Activated naive CD4-positive, alpha-beta T cell treated with anti-CD3 and anti-CD28 coated beads, Interleukin-2, amount 10 ng/mL, durations not matched to agents 7 days and 5 days (primary cell): ENCODE measurements around the gene DCDC2C.

Source experiments
- CTCF ChIA-PET: fragments of 350-600 bp; sonication (Branson Sonifier 250); formaldehyde crosslinking; loops from one replicate; lab custom pipeline; 2021; ENCODE audit warnings: antibody characterized with exemption; lab: Charles Lee
- DNase-seq: peaks from one replicate; pipeline ENCODE4 v3.0.0-alpha.2; 2020
- H3K27ac Mint-ChIP-seq: one replicate; pipeline ENCODE4 v1.8.0; 2021; ENCODE audit warnings: mild to moderate bottlenecking, moderate library complexity, mixed read lengths
- H3K27me3 Mint-ChIP-seq: one replicate; pipeline ENCODE4 v1.8.0; 2021; ENCODE audit warnings: mild to moderate bottlenecking, mixed read lengths
- H3K36me3 Mint-ChIP-seq: one replicate; pipeline ENCODE4 v1.8.0; 2021; ENCODE audit warnings: mixed read lengths
- H3K4me1 Mint-ChIP-seq: one replicate; pipeline ENCODE4 v1.8.0; 2021; ENCODE audit warnings: mixed read lengths
- H3K4me3 Mint-ChIP-seq: one replicate; pipeline ENCODE4 v1.8.0; 2021; ENCODE audit warnings: mild to moderate bottlenecking, moderate library complexity, mixed read lengths
- H3K9me3 Mint-ChIP-seq: one replicate; pipeline ENCODE4 v1.8.0; 2021; ENCODE audit warnings: mixed read lengths

DCDC2C gene

DNA sequence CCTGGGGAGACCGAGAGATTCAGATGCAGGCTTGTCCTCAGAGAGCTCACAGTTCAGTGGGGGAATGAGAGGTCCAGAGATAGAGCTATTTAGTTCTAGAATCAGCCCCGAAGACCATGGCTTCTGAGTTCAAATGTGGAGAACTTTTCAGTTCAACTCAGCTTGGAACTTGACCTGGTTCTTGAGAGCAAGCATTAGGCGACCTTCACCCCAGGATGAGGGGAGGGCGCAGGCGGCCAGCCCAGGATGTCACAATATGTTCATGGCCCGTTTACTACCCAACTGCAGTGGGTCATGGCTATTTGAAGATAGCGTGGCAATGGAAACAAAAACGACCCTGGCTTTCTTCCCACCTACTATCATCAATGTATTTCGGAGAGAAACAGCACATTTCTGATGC lies 33.8 kb downstream of the DCDC2C start:
- H3K4me1 Mint-ChIP-seq: no peaks in the 10 kb centered on the region
- peaks cover 12% of the 10 kb centered on the region for H3K27me3 Mint-ChIP-seq
- H3K4me3 Mint-ChIP-seq: no peak overlapping the region
- H3K27ac Mint-ChIP-seq: no peak overlapping the region
- no peaks in the 10 kb centered on the region for H3K9me3 Mint-ChIP-seq
- H3K36me3 Mint-ChIP-seq: no peaks in the 10 kb centered on the region
- DNase-seq: no peak
- CTCF ChIA-PET: no interaction called here

DNA sequence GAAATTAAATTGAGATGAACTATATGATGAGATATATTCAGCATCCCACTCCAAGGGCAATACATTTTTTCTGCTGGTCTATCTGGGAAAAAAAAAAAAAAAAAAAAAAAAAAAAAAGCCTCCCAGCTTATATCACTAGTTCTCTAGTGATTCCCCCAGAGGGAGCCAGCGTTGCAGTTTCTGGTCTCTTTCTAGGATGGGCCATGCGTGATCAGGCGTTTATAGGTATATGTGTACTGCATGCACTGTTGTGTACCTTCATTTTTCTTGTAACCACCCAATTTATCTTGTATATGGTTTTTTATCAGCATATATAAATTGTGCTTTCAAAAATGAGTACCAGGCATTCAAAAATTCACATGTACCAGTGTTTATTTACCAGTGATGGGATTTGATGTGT lies 35.1 kb downstream of the DCDC2C start:
- Mint-ChIP-seq H3K36me3 (no peaks in the 10 kb centered on the region), H3K27ac (no peak overlapping the region), H3K27me3 (peaks cover 12% of the 10 kb centered on the region), H3K9me3 (no peaks in the 10 kb centered on the region), H3K4me1 (no peaks in the 10 kb centered on the region), H3K4me3 (no peak overlapping the region)
- CTCF ChIA-PET: interaction anchor here (0.7 to 1.3 kb wide), 2 partner anchors 43 to 89 kb away, joined by 3 to 5 read pairs; no protein-coding TSS in a partner anchor
- peak; percentile 32 for DNase-seq

DNA sequence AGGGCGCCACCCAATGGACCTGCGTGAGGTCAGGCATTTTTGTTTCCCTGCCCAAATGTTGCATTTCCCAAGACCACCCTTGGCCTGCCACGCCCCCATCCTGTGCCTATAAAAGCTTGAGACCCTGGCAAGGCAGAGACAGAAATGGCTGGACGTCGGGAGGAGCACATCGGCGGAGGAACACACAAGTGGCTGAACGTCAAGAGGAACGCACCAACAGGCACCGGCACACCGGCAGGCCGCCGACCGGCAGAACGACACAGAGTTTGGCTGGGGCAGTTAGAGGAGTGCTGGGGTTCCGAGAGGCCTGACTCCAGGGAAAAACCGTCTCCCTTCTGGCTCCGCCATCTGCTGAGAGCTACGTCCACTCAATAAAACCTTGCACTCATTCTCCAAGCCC lies 35.9 kb downstream of the DCDC2C start:
- Mint-ChIP-seq H3K27me3 (peaks cover 16% of the 10 kb centered on the region), H3K4me3 (no peak overlapping the region), H3K4me1 (no peaks in the 10 kb centered on the region), H3K9me3 (no peaks in the 10 kb centered on the region), H3K27ac (no peak overlapping the region), H3K36me3 (no peaks in the 10 kb centered on the region)
- CTCF ChIA-PET: interaction anchor here (1.3 kb wide), 2 partner anchors 11 to 42 kb away, joined by 5 read pairs; no protein-coding TSS in a partner anchor
- DNase-seq: no peak

DNA sequence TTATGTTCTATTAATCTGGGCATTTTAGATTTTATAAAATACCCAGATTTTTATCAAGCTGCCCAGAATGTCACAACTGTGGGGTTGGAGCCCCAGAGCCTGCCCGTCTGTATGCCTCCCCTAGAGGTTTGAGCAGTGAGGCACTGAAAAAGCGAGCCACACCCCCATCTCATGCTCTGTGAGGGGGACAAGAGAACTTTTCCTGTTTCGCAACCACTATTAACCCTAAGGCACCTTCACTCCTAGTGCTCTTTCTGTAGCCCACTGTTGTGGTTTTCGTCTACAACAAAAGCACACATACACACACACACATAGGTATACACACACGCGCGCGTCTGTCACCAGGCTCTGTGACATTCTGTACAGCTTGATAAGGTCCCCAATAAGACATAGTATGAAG lies 38.0 kb downstream of the DCDC2C start:
- Mint-ChIP-seq H3K4me1 (no peaks in the 10 kb centered on the region), H3K27me3 (peaks cover 17% of the 10 kb centered on the region), H3K9me3 (no peaks in the 10 kb centered on the region), H3K27ac (no peak overlapping the region), H3K4me3 (no peak overlapping the region), H3K36me3 (no peaks in the 10 kb centered on the region)
- CTCF ChIA-PET: interaction anchor here (1.3 kb wide), 1 partner anchor 40 kb away, joined by 4 read pairs; no protein-coding TSS in a partner anchor
- no peak for DNase-seq

DNA sequence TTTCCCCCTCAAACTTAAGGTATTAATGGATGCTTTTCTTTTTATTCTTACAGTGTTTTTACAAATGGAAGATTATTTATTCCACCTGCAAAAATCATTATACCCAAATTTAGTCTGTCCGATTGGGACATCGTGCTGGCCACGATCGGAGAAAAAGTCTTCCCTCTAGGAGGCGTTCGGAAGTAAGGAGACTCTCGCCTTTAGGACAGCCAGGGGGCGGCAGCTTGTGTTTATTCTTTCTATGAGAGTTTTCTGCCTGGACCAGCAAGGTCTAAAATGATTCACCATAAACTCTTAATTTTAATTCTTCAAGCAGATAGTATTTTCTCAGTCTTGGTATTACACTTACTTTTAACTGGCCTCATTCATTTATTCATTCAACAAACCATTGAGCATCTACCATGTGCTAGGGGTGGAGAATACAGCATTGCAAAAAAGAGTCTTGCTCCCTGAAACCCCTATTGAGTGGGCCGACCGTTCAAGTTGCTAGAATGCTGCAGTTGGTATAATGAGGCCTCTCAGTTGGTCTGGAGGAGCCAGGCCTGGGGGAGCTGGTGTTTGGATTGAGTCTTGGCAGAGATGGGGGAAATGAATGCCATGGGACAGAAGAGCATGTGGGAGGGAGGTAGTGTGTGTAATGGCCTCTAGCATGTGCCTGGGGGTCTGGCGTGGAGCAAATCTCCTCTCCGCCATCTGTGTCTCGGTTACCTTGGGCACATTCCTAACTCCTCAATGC lies 38.7 kb downstream of the DCDC2C start:
- CTCF ChIA-PET: no interaction called here
- H3K4me1 Mint-ChIP-seq: no peaks in the 10 kb centered on the region
- DNase-seq: no peak
- H3K27ac Mint-ChIP-seq: no peak overlapping the region
- no peaks in the 10 kb centered on the region for H3K36me3 Mint-ChIP-seq
- H3K9me3 Mint-ChIP-seq: no peaks in the 10 kb centered on the region
- no peak overlapping the region for H3K4me3 Mint-ChIP-seq
- H3K27me3 Mint-ChIP-seq: peaks cover 19% of the 10 kb centered on the region

DNA sequence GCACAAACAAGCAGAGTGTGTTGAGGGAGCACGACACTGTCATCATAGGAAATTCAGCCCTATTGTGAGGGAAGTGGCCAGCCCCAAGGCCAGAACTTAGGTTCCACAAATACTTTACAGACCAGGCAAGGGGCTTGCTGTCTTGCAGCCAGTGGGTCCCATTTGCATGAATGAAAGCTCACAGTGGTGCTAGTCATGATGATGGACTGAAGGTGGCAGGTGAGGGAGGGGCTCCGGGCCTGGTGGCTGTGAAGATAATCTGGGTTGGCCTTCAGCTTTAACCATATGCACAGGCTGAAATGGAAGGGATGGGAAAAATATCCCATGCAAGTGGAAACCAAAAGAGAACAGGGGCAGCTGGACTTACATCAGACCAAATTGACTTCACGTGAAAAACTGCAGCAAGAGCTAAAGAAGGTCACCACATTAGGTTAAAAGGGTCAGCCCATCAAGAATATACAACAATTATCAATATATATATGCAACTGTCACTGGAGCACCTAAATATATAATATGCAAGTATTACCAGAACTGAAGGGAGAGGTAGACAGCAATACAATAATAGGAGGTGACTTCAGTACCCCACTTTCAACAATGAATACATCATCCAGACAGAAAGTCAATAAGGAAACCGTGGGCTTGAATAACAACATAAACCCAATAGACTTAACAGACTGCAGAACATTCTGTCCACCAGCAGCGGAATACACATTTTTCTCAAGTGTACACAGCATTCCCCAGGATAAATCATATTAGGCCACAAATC lies 39.6 kb downstream of the DCDC2C start:
- no peaks in the 10 kb centered on the region for H3K36me3 Mint-ChIP-seq
- CTCF ChIA-PET: no interaction called here
- DNase-seq: peak; percentile 1
- H3K4me1 Mint-ChIP-seq: no peaks in the 10 kb centered on the region
- no peaks in the 10 kb centered on the region for H3K9me3 Mint-ChIP-seq
- no peak overlapping the region for H3K27ac Mint-ChIP-seq
- H3K4me3 Mint-ChIP-seq: no peak overlapping the region
- H3K27me3 Mint-ChIP-seq: peaks cover 14% of the 10 kb centered on the region

DNA sequence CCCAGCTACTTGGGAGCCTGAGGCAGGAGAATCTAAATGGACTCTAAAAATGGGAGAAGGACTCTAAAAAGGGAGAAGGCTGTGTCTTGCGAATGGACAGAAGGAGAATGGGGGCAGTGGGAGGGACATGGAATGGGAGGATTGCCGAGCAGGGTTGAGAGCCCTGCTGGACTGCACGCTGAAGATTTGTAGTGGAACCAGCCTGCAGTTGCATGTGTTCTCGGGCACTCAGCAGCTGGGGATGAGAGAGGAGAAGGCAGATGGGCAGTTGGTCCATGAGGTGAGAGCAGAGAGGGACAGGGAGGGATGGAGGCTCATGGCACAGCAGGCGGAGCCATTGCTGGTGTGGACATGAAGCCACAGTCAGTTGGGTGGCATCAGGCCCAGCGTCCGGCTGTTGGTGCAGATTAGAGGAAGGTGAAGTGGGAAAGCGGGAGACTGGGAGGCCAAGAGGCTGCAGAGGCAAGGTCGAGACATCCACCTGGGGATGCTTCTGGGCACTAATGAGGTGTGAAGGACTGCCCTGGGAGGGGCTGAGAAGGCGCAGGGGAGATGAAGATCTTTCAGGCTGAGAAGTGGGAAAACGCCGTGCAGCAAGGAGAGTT lies 40.7 kb downstream of the DCDC2C start:
- Mint-ChIP-seq H3K9me3 (no peaks in the 10 kb centered on the region), H3K4me3 (no peak overlapping the region), H3K4me1 (no peaks in the 10 kb centered on the region), H3K36me3 (no peaks in the 10 kb centered on the region), H3K27ac (no peak overlapping the region), H3K27me3 (peaks cover 14% of the 10 kb centered on the region)
- CTCF ChIA-PET: no interaction called here
- DNase-seq: peak; percentile 11

DNA sequence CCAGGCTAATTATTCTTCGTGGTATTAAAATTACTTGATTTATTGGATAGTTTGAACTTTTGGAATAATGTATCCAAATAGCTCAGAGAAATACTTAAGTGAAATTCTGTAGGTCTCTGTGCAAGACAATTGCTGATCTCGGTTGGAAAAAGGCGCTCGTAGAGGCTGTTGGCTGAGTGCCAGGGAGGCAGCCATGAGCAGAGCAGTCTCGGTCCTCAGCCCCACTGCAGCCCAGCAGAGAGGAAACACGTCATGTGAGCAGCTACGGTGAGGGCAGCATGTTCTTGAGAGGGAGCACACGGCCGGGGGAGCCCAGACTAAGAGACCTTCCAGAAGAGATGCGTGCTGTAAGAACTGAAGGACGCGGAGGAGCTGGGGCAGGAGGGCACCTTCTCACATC lies 42.5 kb downstream of the DCDC2C start:
- CTCF ChIA-PET: interaction anchor here (1.2 kb wide), 1 partner anchor 46 kb away, joined by 3 read pairs; no protein-coding TSS in a partner anchor
- peaks cover 8% of the 10 kb centered on the region for H3K27me3 Mint-ChIP-seq
- H3K4me1 Mint-ChIP-seq: no peaks in the 10 kb centered on the region
- H3K27ac Mint-ChIP-seq: no peak overlapping the region
- no peak overlapping the region for H3K4me3 Mint-ChIP-seq
- DNase-seq: peak; percentile 1
- H3K36me3 Mint-ChIP-seq: no peaks in the 10 kb centered on the region
- no peaks in the 10 kb centered on the region for H3K9me3 Mint-ChIP-seq

DNA sequence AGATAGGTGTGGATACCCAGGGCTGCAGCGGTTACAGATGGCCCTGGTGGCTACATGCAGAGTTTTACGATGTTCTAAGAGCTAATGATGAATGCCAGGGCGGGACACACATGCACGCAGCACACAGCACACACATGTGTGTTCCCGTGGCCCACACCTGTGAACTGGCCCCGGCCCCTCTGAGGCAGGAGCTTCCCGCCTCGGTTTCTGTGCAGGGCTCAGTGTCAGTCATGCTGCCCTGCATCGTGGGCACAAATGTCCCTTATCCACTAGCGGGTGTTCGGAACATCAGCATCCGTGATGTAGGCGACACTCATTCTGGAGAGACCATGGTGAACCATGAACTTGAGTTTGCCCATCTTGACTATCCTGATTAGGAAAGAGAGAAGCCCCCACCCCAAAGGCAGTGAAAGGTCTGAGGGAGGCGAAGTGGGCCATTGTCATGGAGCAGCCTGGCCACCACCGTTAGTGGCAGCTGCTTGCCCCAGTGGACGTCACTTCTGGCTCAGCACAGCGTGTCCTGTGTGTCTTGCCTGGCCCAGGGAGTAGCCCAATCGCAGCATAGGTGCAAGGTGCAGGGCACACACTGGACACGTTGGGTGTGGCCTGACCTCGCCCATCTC lies 43.8 kb downstream of the DCDC2C start:
- Mint-ChIP-seq H3K36me3 (no peaks in the 10 kb centered on the region), H3K4me3 (no peak overlapping the region), H3K27ac (no peak overlapping the region), H3K9me3 (no peaks in the 10 kb centered on the region), H3K27me3 (peaks cover 8% of the 10 kb centered on the region), H3K4me1 (no peaks in the 10 kb centered on the region)
- DNase-seq: peak; percentile 9
- CTCF ChIA-PET: no interaction called here

DNA sequence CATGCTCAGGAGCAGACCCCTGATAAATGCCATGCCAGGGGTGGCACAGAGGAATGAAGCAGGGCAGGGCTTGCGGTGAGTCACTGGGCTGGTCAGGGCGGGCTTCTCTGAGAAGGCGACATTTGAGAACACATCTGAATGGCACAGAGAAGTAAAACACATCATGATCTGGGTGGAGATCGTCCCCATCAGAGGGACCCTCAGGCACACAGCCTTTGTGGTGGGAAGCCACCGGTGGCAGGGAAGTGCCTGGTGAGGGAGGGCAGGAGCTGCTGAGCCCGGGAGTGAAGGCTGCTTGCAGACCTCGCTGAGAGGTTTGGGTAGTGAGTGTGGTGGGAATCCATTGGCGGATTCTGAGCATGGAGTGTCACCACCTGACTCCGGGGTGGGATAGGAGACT lies 44.5 kb downstream of the DCDC2C start:
- Mint-ChIP-seq H3K27me3 (peaks cover 8% of the 10 kb centered on the region), H3K4me1 (no peaks in the 10 kb centered on the region), H3K4me3 (no peak overlapping the region), H3K9me3 (no peaks in the 10 kb centered on the region), H3K36me3 (no peaks in the 10 kb centered on the region), H3K27ac (no peak overlapping the region)
- peak; percentile 17 for DNase-seq
- CTCF ChIA-PET: no interaction called here

DNA sequence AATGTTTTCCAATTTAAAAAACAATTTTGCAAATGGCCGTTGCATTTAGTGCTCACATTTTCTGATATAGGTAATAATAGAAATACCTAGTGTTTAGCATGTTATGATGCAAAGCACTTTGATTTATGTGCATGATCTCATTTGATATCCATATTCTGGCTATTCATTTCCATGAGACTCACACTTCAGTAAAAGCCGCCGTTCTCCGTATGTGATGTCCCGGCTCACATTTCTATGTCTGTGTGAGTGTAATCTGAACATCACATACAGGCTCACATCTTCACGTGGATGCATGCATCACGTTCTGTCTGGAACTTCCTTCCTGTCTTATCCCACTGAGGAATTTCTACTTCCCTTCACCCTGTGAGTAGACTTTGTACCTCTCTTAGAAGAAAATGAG lies 45.8 kb downstream of the DCDC2C start:
- H3K9me3 Mint-ChIP-seq: no peaks in the 10 kb centered on the region
- H3K27ac Mint-ChIP-seq: no peak overlapping the region
- no peaks in the 10 kb centered on the region for H3K4me1 Mint-ChIP-seq
- H3K27me3 Mint-ChIP-seq: peaks cover 6% of the 10 kb centered on the region
- H3K4me3 Mint-ChIP-seq: no peak overlapping the region
- no peak for DNase-seq
- H3K36me3 Mint-ChIP-seq: no peaks in the 10 kb centered on the region
- CTCF ChIA-PET: interaction anchor here (1.0 kb wide), 1 partner anchor 32 kb away, joined by 4 read pairs; no protein-coding TSS in a partner anchor

DNA sequence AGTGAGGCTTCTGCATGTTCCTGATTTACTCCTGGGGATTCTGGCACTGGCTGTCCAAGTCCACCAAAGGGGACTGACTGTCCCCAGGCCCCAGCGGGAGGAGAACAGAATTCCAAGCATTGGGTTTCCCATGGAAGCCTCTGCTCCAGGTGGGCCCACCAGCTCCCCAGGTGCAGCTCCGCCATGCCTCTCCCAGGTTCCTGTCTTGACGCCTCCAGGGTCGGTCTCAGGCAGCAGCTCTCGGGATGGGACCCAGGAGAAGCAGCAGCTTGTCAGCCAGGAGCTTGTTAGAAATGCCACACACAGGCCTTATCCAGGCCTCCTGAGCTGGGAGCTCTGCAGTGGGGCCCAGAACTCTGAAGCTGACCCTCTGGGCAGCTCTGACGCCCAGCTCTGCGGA lies 47.9 kb downstream of the DCDC2C start:
- CTCF ChIA-PET: no interaction called here
- H3K27ac Mint-ChIP-seq: no peak overlapping the region
- H3K4me3 Mint-ChIP-seq: no peak overlapping the region

DNA sequence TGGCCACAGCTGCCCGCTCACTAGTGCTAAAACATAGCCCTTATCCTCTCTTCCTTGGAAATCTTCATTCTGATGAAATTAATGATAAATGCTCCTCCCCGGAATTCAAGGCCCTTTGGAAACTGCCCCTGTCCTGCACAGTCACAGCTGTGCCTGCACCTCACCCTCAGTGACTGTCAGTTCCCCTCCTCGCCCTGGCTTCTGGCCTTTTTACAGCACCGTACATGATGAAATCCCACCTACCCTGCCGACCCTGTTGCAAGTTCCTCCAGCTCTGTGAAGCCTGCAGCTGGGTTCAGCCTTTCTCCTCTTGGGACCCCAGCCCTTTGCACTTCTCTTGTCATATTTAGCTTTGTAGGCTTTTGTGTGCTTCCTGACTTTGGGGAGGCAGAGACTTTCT lies 48.4 kb downstream of the DCDC2C start:
- CTCF ChIA-PET: interaction anchor here (0.9 kb wide), 1 partner anchor 29 kb away, joined by 3 read pairs; no protein-coding TSS in a partner anchor
- Mint-ChIP-seq H3K36me3 (no peaks in the 10 kb centered on the region), H3K27me3 (peaks cover 1% of the 10 kb centered on the region), H3K27ac (no peak overlapping the region), H3K4me3 (no peak overlapping the region), H3K9me3 (peaks cover 15% of the 10 kb centered on the region), H3K4me1 (no peaks in the 10 kb centered on the region)
- no peak for DNase-seq

More for the DNA sequence above, 47.9 kb downstream of the DCDC2C start:
- H3K36me3 Mint-ChIP-seq: no peaks in the 10 kb centered on the region
- peaks cover 3% of the 10 kb centered on the region for H3K27me3 Mint-ChIP-seq
- DNase-seq: no peak
- no peaks in the 10 kb centered on the region for H3K4me1 Mint-ChIP-seq
- peaks cover 15% of the 10 kb centered on the region for H3K9me3 Mint-ChIP-seq

DNA sequence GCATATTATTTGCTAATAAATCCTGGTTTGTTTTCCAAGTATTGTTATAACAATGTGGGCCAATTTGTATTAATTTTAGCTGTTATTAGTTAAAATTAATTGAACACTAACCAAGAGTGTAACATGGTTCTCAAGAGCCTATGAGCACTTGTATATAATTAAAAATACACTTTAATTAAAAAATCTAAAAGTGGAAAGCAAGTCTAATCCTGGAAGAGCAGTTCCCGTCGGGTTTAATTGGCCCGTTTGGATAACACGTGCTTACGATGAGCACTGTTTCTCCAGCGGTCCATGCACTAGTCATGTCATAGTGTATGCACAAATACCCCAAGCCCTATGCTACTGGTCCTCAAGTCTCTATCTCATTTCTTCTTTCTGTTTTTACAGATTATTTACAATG lies 49.0 kb downstream of the DCDC2C start:
- H3K36me3 Mint-ChIP-seq: no peaks in the 10 kb centered on the region
- H3K27ac Mint-ChIP-seq: no peak overlapping the region
- H3K4me1 Mint-ChIP-seq: no peaks in the 10 kb centered on the region
- CTCF ChIA-PET: interaction anchor here (0.9 kb wide), 1 partner anchor 28 kb away, joined by 3 read pairs; no protein-coding TSS in a partner anchor
- peaks cover 15% of the 10 kb centered on the region for H3K9me3 Mint-ChIP-seq
- H3K27me3 Mint-ChIP-seq: no peaks in the 10 kb centered on the region
- DNase-seq: no peak
- no peak overlapping the region for H3K4me3 Mint-ChIP-seq
